ENCODE data around the gene NUDT22.
A peak's percentile ranks its signal among the peaks of the same experiment; 100 is the strongest.
"Not testable (repeated sequence)": the region's sequence is repeated elsewhere in the genome, so short reads cannot be mapped to it uniquely, and the experiment has no call there.

NUDT22 gene

GRCh38 chr11:64245401-64245796 lies 19.3 kb downstream of the NUDT22 start:
- no peak for DNase-seq

- peak; percentile 70 for DNase-seq
Measured at GRCh38 chr11:64245797-64246620, 19.9 kb downstream of the NUDT22 start.

DNA sequence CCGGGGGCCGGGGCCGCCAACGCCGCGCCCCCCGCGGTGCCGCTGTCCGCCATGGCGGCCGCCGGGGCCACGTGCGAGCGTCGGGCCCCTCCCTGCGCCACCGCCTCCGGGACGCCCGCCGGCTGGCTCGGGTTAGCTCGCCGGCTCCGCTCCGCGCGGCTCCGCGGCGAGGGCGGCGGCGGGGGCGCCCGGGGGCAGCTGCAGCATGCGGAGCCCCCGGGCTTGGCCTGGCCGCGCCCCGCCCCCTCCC lies 20.5 kb downstream of the NUDT22 start:
- DNase-seq = not testable (repeated sequence)

- DNase-seq = peak; percentile 82
Measured at GRCh38 chr11:64246871-64247728, 21.0 kb downstream of the NUDT22 start, which contains the start of gene PPP1R14B. Gene PPP1R14B, minus strand, starts transcription at chr11:64246943. Its CDS starts 270 bp downstream, at chr11:64246673.

DNA sequence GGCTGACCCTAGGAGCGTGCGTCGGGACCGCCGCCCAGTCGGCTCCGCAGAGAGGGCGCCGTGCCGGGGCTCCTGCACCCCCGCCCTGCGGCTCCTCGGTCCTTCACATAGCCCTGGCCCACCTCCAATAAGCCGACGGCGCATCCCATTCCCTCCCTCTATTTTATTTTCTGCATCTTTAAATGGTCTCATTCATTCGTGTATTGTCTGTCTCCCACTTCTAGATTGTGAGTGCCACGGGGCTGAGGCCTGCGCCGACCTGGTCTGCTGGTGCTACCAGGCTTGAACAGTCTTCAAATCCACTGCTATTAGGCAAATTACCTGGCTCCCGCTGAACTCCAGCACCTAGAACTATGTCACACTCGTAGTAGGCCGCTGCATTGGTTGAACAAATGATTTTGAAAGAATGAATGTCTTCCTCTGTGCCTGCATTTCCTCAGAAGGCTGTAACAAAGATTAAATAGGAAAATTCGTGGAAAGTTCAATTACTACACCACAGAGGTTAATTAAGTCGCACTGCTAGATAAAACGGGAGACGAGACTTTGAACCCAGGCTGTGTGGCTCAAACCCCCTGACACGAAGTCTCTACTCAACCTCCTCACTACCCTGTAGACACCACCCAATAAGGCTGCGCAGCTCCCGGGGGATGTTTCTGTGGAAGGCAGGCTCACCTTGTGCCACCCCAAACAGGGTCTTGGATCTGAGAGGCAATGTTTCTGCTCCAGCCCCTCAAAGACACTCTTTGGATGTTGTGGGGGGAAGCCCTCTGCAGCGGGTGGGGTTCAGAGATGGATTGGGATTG lies 21.9 kb downstream of the NUDT22 start:
- DNase-seq = no peak

DNA sequence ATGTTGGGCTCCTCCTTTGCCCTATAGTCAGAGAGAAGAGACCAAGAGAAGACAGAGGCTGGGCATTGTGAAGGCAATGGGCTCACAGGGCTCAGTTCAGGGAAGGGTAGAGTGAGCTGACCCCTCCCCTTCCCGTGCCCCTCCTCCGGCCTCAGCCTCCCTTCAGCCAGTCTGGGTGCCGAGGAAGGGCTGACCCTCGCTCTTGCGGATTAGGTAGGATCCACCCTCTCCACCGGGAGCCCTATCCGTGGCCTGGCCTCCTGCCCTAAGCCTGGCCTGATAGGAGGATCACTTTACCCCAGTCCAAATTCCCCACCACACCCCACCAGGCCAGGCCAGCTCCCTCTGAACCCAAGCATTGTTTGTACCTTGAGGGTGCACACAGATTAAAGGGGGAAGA lies 22.5 kb downstream of the NUDT22 start:
- DNase-seq = no peak

DNA sequence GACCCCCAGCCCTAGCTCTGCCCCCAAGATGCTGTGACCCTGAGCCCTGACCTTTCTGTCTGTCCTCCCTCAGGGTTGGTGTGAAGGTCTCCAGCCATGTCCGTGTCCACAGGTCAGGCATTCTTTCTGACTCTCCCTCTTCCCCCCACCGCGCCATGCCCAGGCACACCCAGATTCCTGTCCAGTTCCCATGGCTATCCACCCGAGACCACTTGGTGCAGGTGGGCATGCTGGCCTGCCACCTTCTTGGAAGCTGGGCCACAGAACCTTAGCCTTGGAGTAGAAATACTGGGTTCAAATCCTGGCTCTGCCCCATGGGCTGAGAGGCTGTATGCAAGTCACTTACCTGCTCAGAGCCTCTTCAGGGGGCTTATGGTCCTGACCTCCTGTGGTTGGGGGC lies 23.0 kb downstream of the NUDT22 start:
- DNase-seq = no peak

DNA sequence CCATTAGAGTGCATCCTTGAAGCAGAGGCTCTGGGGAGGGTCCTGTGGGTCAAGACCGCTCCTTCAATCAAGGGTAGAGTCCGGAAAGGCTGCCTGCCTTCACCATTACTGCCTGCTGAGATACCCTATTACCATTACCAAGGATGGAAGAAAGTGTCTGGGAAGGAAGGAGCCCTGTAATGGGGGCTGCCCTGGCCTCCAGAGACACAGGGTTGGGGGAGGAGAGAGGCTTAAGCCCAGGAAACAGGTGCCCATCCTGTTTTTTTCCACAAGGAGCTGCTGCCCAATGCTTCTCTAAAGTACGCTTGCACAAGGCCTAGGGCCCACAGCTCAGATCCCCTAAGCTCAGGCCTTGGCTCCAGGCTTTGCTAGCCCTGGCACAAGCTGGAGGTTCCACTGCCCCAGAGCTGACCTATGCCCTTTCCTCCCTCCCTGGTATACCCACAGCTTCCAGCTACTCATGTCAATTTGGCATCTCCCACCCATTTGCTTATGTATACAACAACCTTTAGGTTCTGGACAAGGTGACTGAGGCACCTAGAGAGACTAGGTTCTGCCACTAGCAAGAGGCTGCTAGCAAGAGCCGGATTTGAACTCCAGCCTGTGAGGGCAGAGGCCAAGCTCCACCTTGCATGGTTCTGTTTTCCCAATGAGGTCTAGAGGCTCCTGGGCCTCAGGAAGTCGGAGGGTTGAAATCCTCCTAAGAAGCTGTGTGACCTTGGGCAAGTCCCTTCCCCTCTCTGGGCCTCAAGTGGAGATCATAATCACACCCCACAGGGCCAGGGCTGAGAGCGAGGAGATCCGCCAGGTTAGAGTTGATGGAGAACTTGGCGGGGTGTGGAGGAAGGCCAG lies 23.7 kb downstream of the NUDT22 start:
- no peak for DNase-seq

DNA sequence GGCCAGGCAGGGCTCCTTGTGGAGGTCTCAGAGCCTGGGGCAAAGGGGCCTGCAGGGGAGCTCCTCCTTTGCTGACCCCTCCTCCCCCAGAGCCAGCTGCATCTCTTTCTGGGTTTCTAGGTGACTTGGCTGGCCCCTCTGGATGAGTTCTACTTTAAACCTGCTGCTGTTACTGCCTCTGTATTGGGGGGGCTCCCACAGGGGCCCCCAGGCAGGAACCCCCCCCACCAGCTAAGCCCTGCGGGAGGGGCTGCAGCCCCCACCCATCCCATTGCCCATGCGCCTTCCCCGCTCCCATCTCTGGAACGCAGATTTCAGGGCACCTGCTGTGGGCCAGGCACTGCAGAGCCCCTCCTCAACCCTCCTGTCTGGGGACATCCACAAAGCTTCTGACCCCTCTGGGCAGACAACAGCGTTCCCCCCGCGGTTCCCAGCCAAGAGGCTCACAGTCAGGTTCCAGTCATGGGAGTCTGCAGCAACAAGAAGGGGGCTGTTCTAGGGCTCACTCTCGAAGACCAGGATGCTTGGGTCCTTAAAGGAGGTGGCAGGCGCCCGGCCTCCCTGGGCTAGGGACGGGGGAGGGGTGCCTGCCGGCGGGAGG lies 24.4 kb downstream of the NUDT22 start:
- no peak for DNase-seq

DNA sequence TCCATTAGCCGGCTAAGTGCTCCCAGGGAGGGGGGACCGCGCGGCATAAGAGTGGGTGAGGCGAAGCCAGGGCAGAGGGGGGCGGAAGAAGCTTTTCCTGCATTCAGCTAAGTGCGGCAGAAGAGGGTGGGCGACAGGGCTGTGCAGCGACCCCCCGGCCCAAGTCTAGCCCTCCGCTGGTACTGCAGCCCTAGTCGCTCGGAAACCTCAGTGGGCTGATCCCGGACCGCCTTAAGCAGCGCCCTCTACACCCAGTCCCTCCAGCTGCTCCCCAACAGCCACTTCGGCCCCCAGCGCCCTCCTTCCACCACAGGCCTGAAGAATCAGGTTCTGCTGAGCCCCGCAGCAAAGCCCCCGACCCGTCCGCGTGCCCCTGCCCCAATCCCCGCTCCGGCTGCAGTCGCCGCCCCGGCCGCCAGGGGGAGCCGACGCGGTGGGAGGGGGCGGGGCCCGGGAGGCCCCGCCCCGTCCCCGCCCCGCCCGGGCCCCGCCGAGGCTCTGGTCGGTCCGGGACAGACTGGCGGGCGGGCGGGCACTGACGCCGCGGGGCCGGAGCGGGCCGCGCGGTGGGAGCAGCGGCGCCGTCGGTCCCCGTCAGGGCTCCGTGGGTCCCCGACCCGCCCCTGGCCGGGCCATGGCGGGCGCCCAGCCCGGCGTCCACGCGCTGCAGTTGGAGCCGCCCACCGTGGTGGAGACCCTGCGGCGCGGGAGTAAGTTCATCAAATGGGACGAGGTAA lies 25.1 kb downstream of the NUDT22 start, which contains the start of gene PLCB3:
TSS of gene PLCB3 (plus strand) at position 515 of the 737 bp plus-strand sequence. CDS start at position 635, 120 bp downstream.
- DNase-seq = peak; percentile 73

GRCh38 chr11:64251753-64252002 lies 25.6 kb downstream of the NUDT22 start:
- DNase-seq = no peak

DNA sequence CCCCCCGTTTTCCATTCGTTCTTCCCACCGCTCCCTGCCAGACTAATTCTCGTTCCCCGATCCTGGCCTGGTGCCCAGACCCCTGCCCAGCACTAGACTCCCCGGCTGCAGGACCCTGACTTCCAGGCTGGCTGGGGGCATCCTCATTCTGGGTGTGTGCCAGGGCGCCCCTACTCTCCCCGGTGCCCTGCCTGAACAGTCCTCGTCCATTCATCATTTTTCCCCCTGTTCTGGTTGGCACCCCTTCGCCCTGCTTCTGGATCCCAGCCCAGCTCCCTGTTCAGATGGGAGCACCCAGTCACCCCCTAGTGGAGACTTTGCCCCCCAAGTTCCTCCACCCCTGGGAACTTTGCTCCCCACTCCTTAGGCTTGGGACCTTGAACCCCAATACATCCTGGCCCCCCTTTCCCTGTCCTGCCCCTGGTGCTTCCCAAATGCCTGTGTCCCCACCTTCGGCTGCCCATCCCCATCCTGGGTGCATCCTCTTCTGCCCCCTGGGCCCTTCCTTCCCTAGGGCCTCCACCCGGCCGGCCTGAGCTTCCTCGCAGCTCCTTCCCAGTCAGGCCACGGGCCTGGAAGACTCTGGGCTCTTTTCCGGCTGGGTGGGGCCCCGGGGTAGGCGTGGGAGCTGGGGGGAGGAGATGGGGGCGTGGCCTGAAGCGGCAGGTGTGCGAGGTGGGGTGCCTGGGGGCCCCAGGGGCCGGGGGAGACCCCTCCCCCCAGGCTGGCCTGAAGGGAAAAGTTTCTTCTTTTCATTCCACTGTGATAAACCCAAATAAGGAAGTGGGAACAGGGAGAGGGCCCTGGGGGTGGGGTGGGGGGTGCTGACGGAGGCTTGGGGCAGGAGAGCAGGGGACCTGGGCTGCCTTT lies 26.2 kb downstream of the NUDT22 start:
- no peak for DNase-seq

- DNase-seq = no peak
Measured at GRCh38 chr11:64253043-64253442, 27.0 kb downstream of the NUDT22 start.

DNA sequence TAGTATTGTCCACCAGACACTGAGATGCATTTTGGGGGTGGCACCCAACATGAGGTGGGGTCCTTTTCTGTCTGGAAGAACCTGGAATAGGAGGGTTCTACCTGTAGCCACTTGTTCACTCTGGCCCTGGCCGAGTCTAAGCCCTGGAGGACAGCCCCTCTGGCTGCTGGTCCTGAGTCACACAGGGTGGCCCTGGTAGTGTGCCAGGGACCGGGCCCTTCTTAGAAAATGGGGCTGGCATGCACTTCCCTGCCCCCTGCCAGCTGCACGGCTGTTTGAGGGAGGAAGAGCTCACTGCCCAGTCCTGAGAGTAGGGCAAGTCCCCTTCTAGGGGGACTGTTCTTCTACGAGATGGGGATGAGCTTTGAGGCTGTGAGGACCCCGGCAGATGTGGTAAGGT lies 27.4 kb downstream of the NUDT22 start:
- DNase-seq = no peak

GRCh38 chr11:64254326-64254725 lies 28.3 kb downstream of the NUDT22 start:
- DNase-seq = no peak

DNA sequence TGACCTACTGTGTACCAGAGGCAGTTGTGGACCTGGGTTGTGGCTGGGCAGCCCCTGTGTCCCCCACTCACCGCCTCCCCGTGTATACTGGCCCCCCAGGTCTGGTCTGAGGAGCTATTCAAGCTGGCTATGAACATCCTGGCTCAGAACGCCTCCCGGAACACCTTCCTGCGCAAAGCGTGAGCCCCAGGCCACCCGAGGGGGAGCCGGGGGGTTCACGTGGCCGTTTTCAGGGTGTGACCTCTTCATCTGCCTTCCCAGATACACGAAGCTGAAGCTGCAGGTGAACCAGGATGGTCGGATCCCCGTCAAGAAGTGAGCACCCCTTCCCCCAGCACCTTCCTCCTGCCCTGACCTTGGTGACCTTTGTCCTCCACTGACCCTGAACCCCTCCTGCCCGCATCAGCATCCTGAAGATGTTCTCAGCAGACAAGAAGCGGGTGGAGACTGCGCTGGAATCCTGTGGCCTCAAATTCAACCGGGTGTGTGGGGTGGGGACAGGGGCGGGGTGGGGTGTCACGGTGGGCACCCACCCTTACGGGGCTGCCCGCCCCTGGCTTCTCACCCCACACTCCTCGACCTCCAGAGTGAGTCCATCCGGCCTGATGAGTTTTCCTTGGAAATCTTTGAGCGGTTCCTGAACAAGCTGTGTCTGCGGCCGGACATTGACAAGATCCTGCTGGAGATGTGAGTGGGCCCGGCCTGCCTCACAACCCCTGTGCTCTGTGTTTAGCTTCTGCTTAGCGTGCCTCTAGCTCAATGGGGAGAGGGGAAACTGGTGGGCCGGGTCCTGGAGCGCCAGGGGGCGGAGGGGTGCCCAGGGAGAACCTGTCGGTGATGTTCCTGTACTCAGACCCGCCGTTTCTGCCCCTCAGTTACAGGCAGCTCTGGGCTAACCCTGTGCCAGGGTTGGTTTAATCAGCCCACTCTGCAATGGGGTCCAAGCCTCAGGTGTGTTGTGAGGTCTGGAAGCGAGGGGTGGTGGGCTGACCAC lies 29.4 kb downstream of the NUDT22 start:
- no peak for DNase-seq

GRCh38 chr11:64256300-64256699 lies 30.2 kb downstream of the NUDT22 start:
- no peak for DNase-seq

DNA sequence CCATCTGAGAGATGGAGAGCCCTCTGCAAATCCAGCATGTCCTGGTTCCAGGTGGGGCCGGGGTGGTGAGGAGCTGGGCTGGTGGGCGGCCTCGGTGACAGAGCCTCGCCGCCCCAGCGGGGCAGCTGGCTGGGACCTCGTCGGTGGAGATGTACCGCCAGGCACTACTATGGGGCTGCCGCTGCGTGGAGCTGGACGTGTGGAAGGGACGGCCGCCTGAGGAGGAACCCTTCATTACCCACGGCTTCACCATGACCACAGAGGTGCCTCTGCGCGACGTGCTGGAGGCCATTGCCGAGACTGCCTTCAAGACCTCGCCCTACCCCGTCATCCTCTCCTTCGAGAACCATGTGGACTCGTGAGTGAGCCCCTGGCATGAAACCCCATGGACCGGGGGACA lies 32.3 kb downstream of the NUDT22 start:
- no peak for DNase-seq

DNA sequence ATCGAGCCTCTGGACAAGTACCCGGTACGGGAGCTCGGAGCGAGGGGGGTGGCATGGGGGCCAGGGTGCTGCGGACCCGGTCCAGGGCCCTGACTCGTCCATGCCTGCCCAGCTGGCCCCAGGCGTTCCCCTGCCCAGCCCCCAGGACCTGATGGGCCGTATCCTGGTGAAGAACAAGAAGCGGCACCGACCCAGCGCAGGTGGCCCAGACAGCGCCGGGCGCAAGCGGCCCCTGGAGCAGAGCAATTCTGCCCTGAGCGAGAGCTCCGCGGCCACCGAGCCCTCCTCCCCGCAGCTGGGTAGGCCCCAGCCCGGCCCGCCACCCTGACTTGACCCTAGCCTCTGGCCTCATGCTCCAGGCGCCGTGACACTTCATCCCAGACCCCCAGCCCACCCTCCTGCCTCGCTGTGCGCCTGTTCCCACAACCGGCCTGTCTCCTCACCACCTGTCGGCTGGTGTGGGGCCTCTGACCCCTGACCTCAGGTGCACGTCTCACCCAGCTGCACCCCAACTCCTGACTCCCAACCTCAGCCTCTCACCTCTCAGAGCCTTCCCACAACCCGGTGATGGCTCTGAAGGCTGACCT lies 33.0 kb downstream of the NUDT22 start:
- DNase-seq = no peak
